Measurements from ENCODE around the gene SOWAHD.
"Not testable (repeated sequence)": the region's sequence is repeated elsewhere in the genome, so short reads cannot be mapped to it uniquely, and the experiment has no call there.

Gene SOWAHD, protein sequence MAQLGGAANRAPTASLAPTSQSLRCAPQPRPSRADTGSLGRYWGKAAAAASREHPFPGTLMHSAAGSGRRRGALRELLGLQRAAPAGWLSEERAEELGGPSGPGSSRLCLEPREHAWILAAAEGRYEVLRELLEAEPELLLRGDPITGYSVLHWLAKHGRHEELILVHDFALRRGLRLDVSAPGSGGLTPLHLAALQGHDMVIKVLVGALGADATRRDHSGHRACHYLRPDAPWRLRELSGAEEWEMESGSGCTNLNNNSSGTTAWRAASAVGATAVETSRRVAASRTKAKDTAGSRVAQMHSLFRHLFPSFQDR

DNA sequence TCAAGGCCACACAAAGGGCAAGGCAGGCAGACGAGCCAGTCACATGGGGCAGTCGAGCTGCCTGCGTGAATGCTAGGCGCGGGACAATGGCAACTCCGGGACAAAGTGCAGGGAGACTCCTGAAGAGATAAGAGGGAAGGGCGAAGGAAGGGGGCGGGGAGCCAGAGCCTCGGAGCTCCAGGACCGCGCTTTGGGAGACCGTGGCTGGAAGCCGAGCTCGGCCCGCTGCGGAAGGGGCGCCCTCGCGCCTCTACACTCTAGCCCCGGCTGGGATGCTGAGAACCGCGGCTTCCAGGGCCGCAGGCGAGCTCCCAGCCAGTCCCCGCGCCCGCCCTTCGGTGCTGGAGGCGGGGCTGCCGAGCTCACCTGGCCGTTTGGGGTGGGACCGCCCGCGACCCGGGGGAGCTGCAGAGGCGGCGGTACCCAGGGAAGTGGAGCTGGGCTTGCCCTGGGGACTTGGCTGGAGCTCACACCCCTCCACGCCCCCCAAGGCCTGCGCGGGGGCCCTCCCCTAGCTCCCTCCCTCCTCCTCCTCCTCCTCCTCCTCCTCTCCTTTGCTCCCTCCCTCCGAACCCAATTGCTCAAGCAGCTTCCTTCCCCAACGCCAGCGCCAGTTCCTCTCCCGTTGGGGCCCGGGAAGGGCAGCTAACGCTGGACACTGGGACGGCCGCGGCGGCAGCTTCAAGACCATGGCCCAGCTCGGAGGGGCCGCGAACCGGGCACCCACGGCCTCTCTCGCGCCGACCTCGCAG lies at the start of gene SOWAHD:
SOWAHD (plus strand) TSS at position 610 of the 752 bp plus-strand sequence; CDS start at position 690, 80 bp downstream.
- peak; percentile 23 for DNase-seq

DNA sequence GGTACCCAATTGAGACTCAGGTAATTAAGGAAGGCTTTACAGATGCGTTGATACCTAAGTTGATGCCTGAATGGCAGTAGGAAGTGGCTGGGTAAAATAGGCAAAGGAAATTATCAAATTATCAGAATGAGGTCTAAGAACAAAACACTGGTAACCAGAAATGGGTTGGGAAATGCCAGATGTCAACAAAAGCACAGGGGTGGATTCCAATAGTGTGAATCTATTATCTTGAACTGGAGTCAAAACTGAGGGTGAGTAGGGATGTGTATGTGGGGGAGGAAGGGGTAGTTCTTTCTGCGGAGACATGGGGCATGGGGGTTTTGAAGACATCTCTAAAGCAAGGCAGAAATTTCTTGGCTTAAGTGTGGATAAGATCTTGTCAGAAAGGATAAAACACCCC lies 49.5 kb upstream of the SOWAHD start:
- DNase-seq: no peak

DNA sequence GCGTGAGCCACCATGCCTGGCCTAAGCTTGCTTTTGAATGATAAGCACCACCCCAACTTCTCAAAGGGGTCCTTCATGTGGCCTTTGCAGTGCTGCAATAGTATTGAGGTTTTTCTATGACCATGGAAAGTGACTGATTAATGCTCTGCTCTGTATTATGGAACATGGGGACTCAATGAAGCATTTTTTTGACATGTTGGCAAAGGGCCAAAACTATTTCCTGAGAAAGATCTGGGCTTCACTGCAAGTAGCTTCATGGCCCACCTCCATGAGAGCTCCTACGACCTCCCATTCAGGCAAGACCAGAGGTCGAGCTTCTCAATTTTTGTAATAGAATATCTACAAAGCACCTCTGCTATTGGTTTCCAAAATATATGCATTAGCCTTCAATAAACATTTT lies 48.8 kb upstream of the SOWAHD start:
- DNase-seq: no peak

DNA sequence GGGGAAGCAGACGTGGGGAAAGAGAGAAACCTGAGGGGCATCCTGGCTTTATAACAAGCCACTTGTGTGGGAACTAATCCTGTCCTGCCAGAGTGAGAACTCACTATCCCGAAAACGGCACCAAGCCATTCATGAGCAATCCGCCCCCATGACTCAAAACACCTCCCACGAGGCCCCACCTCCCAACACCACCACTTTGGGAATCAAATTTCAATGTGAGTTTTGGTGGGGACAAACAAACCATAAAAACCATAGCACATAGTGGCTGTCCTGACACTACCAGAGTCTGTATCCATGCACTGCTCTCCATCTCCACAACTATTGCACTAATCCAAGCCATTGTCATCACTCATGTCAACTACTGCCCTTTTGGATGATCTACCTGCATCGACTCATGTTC lies 36.9 kb upstream of the SOWAHD start:
- DNase-seq: no peak

DNA sequence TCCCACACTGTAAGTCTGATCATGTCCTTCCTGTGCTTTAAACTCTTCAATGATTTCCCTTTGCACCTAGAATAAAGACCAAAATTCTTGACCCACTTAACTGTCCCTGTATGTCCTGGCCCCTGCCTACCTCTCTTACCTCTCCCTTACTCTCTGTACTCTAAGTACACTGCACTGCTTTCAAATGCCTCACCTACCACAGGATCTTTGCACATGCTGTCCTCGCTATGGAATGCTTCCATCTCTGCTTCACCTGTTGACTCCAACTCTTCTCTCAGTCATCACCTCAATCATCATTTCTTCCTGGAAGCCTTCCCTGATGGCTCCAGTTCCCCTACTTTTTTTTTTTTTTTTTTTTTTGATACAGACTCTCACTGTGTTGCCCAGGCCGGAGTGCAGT lies 36.5 kb upstream of the SOWAHD start:
- no peak for DNase-seq

DNA sequence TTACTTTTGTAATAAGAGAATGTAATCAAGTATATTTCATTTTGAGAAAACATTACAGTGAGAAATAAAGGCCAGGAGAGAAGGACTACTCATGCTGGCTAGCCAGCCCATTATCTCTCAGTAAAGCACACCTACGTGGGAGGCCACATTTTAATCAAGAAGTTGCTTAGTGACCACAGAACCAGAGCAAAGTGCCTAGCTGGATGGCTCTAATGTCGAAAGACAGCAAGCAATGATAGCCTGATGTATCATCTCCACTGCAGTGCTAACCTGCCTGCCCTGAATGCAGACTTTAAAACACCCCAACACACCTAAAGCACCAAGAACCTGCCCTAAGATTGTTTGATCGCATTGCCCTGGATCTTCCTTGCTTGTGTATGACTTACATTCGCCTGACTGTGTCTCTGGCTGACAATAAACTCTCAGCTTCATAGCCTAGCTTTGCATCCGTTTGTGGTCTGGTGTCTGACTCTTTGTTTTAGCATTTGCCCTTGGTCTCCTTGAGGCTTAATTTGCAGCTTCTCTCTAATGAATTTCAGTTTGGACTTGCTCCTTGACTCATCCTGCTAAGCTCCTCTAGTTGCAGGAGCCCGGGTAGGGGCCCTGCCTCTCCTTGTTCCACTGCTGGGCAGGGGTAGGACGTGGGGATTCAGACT lies 31.4 kb upstream of the SOWAHD start:
- no peak for DNase-seq

DNA sequence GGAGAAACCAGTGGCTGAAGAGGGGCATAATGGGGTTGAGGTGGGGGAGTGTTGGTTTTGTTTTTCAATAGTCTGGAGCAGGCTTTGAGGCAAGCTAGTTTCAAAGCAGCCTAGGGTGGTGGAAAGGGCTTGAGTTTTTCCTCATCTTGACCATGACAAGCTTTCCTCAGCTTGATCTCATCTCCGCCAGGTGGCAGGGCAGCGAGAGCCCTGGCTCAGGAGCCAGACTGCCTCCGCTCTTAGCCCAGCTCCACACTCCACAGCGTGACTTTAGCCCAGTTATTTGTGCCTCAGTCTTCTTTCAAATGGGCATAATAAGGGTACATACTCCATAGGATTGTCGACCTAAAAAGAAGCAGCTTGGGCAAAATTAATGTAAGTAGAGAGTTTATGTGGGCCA lies 29.9 kb upstream of the SOWAHD start:
- DNase-seq: no peak

DNA sequence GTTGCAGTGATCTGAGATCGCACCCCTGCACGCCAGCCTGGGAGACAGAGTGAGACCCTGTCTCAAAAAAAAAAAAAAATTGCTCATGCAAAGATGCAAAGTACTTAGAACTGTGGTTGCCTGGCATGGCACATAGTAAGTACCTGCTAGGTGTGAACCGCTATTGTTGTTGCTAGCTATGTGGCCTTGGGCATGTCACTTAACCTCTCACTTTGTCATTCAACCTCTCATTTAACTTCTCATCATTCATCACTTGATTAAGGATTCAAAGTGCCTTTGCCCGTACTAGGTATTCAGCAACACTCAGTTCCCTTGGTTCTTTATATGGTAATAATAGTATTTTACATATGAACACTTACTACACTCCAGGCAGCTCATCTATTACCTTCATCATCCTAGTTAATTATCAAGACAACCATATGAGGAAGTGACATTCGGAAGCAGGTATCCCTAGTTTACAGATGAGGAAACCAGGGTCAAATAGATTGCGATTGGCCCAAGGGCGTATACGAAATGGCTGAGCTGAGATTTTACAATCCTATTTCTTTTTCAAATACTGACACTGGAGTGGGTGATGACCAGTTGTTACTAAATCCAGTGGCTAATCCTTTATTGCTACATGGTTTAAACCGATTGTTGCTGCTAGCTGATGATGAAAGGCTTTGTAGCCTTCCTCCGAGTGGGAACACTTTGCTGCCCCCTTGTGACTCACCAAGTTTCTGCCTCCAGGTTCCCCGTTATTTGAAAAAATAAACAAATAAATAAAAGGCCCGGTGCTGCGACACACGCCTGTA lies 28.8 kb upstream of the SOWAHD start:
- peak; percentile 63 for DNase-seq

DNA sequence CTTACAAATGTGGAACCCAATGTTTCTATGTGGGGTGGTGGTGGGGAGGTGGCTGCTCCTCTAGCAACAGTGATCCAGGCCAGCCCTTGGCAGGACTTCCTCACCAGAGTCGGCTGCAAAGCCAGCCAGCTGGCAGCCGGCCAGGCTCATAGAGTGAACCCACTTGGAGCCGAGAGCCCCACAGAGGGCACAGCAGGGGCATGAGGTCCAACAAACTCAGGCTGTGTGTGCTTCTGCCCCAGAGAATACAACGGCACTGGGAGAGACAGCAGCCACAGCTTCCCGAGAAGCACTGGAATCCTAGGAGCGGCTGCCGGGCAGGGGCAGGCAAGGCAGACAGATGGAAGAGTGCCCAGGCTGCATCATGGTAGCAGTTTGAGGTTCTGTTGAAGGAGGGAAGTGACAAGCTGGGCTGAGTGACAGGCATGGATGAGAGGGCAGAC lies 23.5 kb upstream of the SOWAHD start:
- DNase-seq: peak; percentile 6

DNA sequence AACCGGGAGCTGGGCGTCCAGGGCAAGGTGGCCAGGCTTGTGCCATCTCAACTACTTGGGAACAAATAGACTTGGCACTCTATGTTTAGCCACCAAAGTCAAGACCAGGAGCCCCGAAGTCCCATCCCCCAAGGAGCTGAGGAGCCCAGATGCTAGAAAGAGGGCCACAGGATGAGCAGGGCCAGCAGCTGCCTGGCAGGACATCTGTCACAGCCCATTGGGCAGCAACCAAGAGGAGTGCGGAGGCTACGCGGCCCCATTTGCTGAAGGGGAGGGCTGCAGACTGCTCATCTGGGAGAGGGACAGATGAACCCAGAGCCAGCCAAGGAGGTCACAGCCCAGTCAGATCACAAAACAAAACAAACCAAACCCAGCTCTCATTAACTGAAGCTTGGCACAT lies 22.9 kb upstream of the SOWAHD start:
- DNase-seq: no peak

DNA sequence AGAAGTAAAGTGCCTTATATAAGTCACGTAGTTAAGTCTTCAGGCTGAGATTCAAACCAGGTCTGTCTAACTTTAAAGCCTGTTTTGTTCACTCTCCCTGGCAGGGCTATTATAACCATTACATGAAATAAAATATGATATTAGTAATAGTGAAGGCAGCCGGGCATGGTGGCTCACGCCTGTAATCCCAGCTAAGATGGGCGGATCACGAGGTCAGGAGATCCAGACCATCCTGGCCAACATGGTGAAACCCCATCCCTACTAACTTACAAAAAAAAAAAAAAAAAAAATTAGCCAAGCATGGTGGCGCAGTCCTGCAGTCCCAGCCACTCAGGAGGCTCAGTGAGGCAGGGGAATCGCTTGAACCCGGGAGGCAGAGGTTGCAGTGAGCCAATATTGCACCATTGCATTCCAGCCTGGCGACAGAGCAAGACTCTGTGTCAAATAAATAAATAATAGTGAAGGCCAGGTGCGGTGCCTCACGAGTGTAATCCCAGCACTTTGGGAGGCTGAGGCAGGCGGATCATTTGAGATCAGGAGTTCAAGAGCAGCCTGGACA lies 22.1 kb upstream of the SOWAHD start:
- no peak for DNase-seq

DNA sequence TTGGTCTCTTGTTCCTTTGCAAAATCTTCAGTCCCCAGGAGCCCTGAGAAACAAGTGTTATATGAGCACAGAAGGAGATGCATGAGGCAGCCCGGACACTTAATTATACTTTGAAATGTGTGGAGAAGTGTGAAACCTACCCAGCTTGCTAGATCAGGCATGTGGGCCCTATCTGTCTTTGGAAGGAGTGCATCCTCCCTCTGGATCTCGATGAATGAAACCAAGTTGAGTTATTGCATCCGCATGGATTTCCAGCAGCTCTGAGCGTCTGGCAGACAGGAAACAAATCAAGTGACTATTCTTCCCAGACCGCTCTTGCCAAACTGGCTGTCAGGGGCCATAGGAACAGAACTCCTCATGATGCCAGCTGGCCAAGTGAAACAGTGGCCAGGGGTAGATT lies 19.6 kb upstream of the SOWAHD start:
- DNase-seq: no peak

DNA sequence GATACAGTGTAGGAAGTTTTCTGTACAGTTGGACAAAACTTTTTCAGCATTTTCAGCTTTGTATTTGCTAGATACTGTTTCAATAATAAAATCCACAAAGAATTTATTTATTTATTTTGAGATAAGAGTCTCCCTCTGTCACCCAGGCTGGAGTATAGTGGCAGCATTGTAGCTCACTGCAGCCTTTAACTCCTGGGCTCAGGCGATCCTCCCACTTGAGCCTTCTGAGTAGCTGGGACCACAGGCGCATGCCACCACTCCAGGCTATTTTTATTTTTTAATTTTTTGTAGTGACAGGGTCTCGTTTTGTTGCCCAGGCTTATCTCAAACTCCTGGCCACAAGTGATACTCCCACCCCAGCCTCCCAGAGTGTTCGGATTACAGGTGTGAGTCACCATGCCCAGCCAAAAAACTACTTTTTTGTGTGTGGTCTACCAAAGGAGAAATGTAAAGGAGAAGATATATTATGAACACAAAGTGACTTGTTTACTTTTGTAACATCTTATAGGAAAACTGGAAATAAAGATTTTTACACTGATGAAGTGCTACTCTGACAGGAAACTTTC lies 13.0 kb upstream of the SOWAHD start:
- no peak for DNase-seq

DNA sequence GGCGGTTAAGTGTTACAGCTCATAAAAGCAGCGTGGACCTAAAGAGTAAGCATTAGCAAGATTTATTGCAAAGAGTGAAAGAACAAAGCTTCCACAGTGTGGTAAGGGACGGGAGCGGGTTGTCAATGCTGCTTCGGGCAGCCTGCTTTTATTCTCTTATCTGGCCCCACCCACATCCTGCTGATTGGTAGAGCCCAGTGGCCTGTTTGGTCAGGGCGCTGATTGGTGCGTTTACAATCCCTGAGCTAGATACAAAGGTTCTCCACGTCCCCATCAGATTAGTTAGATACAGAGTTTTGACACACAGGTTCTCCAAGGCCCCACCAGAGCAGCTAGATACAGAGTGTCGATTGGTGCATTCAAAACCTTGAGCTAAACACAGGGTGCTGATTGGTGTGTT lies 8.3 kb upstream of the SOWAHD start:
- DNase-seq: not testable (repeated sequence)

DNA sequence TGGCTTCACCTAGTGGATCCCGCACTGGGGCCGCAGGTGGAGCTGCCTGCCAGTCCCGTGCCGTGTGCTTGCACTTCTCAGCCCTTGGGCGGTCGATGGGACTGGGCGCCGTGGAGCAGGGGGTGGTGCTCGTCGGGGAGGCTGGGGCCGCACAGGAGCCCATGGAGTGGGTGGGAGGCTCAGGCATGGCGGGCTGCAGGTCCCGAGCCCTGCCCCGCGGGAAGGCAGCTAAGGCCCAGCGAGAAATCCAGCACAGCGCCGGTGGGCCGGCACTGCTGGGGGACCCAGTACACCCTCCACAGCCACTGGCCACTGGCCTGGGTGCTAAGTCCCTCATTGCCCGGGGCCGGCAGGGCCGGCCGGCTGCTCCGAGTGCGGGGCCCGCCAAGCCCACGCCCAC lies 7.6 kb upstream of the SOWAHD start:
- not testable (repeated sequence) for DNase-seq

DNA sequence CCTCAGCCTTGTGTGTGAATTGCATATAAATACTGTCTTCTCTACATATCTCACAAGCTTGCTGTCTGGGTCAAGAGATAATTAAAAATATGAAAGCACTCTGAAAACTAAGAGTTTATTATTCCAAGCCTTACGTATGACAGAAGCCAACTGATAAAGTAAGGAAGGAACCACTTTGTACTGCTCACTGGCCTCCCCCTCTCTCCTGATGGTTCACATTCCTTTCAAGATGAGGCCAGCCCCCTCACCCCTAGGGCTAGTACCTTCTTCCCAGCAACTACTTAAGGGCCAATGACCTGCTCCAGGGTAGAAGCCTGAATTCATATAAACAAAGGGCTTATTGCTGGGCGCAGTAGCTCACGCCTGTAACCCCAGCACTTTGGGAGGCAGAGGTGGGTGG lies 5.4 kb upstream of the SOWAHD start:
- DNase-seq: no peak

DNA sequence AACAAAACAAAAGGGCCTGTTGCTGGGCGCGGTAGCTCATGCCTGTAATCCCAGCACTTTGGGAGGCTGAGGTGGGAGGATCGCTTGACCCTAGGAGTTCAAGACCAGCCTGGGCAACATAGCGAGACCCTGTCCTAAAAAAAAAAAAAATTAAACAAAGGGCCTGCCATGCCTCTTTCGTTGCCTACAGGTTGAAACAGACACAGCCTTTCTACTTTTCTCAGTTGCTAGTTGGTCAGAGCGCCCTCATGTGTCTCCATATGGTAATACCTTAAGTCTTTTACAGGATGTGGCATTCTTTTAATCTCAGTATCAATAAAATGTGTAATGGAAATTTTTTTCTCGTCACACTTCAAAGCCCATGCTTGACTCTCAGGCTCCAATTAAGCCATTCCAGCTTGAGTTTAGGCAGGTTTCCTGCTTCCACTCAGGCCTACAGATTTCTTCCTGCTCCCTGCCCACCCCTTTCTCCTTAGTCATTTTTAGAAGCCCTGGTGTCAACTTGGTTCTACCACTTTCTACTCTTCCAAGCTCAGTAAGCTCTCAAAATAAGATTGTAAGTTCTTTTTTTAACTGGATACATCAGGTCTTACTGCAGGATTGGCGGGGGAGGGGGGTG lies 4.6 kb upstream of the SOWAHD start:
- peak; percentile 63 for DNase-seq

DNA sequence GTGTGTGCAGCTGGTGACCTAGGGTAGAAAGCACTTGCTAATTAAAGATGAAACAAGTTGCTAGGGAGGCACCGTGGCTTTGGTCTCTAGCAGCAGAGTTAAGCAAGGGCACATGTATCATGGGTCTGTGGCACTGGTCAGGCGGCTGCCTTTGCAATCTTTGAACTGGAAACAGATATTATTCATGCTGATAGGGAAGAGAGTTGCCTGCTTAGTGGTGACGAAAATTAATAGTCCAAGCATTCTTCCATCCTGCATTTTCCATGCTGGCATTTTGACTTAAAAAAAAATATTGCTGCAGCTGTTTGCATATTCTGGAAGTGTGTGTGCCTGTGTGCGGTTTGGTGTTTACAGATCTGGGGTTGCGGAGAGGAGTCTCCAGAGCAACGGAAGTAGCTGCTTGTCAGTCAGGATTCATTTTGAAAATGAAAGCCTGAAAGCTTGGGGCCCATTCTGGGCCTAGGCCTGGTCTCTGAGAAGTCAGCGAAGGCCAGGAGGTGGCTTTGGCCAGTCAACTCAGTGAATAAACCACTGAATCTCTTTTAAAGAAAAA lies 2.3 kb upstream of the SOWAHD start:
- DNase-seq: no peak

DNA sequence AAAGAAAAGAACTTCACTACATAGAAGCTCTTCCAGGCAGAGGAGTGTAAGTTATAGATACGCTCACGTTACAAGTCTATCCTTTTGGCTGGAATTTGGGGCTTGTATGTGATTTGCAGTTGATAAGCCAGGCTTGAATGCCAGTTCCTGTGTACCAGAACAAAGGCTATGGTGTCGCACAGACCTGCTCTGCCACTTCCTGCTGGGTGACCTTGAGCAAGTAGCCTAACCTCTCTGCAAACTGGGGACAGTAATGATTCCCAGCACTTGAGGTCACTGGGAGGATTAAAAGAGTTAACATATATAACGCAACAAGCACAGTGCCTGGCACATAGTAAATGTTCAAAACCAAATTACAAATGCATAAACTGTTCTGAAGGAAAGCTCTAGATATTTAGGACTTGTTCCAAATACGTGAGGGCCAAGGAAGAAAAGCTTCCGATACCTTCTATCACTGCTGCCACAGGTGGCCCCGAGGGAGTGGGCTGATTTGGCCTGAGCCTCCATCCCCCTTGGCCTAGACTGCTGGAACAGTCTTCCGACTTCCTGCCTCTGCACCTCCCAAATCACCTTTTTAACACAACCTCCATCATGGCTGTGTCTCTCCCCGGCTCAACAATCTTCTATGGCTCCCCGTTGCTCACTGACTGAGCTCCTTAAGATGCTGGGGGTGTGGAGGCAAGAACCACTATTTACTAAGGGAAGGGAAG lies 1.3 kb upstream of the SOWAHD start:
- no peak for DNase-seq

DNA sequence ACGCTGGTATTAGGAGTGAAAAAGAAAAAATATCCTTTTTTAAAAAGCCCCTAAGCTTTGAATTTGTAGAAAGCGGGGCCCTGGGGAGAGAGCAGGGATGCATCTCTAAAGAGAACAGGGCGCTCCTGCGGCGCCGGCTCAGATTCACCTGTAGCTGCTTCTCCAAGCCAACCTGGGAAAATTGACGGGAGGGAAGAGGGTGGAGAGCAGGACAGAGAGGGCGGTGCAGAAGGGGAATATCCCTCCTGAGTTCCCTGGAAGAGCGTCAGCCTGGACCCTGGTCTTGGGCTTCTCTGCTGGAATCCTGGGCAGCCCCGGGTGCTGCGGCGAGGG lies 776 bp upstream of the SOWAHD start:
- DNase-seq: no peak

DNA sequence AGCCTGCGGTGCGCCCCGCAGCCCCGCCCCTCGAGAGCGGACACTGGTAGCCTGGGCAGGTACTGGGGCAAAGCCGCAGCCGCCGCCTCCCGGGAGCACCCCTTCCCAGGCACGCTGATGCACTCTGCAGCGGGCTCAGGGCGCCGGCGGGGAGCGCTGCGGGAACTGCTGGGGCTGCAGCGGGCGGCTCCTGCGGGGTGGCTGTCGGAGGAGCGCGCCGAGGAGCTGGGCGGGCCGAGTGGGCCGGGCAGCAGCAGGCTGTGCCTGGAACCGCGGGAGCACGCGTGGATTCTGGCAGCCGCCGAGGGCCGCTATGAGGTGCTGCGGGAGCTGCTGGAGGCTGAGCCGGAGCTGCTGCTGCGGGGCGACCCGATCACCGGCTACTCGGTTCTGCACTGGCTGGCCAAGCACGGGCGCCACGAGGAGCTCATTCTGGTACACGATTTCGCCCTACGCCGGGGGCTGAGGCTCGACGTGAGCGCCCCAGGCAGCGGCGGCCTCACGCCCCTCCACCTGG lies 401 bp downstream of the SOWAHD start:
- DNase-seq: peak; percentile 15

All from NCI-H1436 (cell line).